Fibroblast of the aortic adventitia (primary cell): ENCODE results near the gene LRIG1. TPM values are rescaled to one million over a fixed set of nuclear protein-coding genes. Genes with fewer than 3 reads are reported as not detected.

ENCODE experiments used
- DNase-seq: peaks from one replicate; pipeline ENCODE4 v3.0.0-alpha.2; 2010; ENCODE audit warnings: low read depth
- H3K4me3 ChIP-seq: 2 replicates; pipeline ENCODE4 v1.5.1; 2011; ENCODE audit warnings: low read depth, mild to moderate bottlenecking, control low read depth, low read length, moderate library complexity
- CTCF ChIP-seq: IDR thresholded peaks from 2 replicates; pipeline ENCODE4 v1.5.1; 2011; ENCODE audit warnings: mild to moderate bottlenecking, low read length, control low read depth, inconsistent platforms; ENCODE audit not compliant: insufficient read depth
- total RNA-seq: library from RNA; depleted of rRNA; stranded (reverse); fragments of >200 nt; gene quantifications from 2 replicates; pipeline ENCODE4 v1.2.3, GENCODE V29; 2012; ENCODE audit warnings: low replicate concordance

The LRIG1 gene
- total RNA-seq, 1 donor = 26.4 TPM

GRCh38 chr3:66432041-66432766, 68.6 kb downstream of the LRIG1 start:
- H3K4me3 ChIP-seq = no peak overlapping the region
- DNase-seq = no peak
- no peak for TF ChIP-seq CTCF

- no peak for TF ChIP-seq CTCF
- peak; percentile 76 for DNase-seq
- H3K4me3 ChIP-seq = no peak overlapping the region
Observed at GRCh38 chr3:66431494-66431893, 69.3 kb downstream of the LRIG1 start.

- DNase-seq = no peak
- no peak overlapping the region for H3K4me3 ChIP-seq
- TF ChIP-seq CTCF = no peak
Observed at GRCh38 chr3:66430876-66431275, 69.9 kb downstream of the LRIG1 start.

GRCh38 chr3:66428733-66429132, 72.1 kb downstream of the LRIG1 start:
- peak; percentile 98 for DNase-seq
- H3K4me3 ChIP-seq = no peak overlapping the region
- no peak for TF ChIP-seq CTCF

GRCh38 chr3:66427951-66428474, 72.8 kb downstream of the LRIG1 start:
- TF ChIP-seq CTCF = no peak

GRCh38 chr3:66427352-66427751, 73.5 kb downstream of the LRIG1 start:
- H3K4me3 ChIP-seq = no peak overlapping the region
- TF ChIP-seq CTCF = no peak
- no peak for DNase-seq

More at GRCh38 chr3:66427951-66428474, 72.8 kb downstream of the LRIG1 start:
- DNase-seq = no peak
- H3K4me3 ChIP-seq = no peak overlapping the region
